Stimulated activated CD4-positive, alpha-beta T cell treated with anti-CD3 and anti-CD28 coated beads, Interleukin-15, amount 100 ng/mL, for 24 hours (primary cell): ENCODE measurements around the gene CHID1.

Experiments used
- DNase-seq: peaks from one replicate; pipeline ENCODE4 v3.0.0-alpha.2; 2020

The CHID1 gene

DNA sequence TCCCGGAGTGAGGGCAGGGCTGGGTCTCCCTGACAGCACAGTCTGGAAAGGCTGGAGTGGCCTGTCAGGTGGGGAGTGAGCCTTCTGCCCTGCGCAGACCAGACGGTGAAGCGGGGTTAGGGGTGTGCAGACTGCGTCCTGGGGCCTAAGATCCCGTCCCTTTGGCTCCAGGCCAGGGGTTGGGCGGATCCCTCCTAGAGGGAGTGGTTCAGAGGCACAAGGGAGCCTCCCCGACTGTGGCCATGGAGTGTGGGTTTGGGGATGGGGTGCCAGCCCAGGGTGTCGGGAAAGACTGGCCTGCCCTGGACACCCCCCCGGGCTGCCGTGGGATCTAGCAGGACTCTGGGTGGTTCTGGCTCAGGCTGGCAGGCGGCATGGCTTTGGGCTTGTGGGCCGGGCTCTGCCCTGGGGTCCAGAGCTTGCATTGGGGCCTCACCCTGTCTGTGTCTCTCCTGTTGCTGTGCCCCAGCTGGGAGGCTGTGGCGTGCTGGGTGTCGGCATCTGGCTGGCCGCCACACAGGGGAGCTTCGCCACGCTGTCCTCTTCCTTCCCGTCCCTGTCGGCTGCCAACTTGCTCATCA is 48.4 kb downstream of the CHID1 start:
- no peak for DNase-seq

DNA sequence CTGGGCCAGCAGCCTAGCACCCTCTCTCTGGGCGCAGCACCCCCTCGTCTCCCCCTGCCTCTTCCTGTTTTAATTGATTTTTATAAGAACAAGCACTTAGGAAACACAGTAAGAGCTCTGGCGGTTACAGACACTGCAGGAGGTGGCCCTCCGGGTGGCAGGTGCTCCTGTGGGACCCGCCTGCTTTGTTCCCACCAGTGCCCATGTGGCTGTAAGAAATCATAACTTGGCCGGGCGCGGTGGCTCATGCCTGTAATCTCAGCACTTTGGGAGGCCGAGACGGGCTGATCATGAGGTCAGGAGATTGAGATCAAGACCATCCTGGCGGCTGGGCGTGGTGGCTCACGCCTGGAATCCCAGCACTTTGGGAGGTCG is 49.5 kb downstream of the CHID1 start:
- DNase-seq, result no peak

DNA sequence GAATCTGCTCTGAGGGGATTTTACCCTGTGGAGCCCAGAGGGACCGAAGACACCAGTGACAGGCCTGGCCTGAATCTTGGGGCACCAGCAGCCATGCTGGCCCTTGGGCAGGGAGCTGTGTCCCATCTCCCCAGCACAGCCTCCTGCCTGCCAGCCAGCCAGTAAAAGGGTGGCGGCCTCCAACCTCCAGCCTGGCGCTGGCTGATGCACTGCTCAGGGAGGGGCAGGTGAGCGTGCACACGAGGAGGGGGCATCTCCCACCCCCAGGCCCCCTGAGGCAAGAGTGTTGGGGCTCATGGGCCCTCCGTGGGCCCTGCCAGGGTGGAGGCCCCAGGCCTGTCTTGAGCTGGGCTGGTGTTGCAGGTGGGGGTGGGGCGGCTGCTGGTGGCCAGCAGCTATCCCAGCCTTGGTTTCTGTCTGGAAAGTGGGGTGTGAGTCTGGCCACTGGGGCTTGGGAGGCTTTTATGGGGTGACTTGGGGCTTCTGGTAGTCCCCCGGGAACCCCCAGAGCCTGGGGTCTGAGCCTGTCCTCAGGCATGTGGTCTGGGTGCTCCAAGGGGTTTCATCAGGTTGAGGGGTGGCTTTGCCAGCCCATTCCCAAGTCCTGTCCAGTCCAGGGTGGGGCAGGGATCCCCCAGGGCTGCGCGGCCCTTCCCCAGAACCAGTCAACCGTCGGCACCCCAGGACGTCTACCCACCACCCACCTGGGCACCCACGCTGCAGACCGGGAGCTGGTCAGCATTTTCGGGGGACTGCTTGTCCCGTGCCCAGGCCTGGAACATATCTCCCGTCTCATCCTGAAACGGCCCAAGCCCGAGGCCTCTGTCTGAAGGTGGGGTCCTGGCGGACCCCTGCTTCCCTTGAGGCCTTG is 50.1 kb downstream of the CHID1 start:
- DNase-seq, result no peak

DNA sequence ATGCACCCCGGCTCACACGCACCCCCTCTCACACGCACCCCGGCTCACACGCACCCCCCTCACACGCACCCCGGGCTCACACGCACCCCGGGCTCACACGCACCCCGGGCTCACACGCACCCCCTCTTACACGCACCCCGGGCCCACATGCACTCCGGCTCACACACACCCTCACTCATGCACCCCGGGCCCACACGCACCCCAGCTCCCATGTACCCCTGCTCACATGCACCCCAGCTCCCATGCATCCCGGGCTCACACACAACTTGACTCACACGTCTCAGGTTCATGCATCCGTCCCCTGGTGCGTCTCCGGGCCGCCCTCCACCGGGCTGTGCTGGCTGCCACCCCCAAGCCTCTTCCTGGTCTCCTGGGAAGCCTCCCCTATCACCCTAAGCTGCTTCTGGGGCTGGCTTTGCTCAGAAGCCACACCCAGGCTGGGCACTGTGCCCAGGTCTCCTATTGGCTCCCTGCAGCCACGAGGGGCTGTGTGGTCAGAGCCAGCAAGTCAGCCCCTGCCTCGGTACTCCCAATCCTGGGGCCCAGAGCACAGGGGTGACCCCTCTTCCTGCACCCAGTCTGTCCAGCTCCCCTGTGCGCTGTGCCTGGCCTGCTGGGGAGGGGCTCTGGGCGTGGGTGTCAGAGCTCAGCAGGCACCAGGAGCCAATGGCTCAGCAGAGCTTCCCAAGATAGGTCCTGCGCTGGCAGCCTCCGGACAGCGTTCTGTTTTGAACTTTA is 51.0 kb downstream of the CHID1 start:
- DNase-seq, result no peak

DNA sequence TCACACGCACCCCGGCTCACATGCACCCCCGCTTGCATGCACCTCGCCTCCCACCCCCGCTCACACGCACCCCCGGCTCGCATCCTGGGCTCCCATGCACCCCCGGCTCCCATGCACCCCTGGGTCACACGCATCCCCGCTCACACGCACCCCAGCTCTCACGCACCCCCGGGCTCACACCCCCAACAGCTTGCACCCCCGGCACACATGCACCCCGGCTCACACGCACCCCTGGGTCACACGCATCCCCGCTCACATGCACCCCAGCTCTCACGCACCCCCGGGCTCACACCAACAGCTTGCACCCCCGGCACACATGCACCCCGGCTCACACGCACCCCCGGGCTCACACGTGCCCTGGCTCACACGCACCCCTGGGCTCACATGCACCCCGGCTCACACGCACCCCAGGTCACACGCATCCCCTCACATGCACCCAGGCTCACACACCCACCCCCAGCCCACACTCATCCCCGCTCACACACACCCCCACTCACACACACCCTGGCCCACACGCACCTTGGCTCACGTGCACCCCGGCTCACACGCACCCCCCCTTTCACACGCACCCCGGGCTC is 51.8 kb downstream of the CHID1 start:
- no peak for DNase-seq

DNA sequence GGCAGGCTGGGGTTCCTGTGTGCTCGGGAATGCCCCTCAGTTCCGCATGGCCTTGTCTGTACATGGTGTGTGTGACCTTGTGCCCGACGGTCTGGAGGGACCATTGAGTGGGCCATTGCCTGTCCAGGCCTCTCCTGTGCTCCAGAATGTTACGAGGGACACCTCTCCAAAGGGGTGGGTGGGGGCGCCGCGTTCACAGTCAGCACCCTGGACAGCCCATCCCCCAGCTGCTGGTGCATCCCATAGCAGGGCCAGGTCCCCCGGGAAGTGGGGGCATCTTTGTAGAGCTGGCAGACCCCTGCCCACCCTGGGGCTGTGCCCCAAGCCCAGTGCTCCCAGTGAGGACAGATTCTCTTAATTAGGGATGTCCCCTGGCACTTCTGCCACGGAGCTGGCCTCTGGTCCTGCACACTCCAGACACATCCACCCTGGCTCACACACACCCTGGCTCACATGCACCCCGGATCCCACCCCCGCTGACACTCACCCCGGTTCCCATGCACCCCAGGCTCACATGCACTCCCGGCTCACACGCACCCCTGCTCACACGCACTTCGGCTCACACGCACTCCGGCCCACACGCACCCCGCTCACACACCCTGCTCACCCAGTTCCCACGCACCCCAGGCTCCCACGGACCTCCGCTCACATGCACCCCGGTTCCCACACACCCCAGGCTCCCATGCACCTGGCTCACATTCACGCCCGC is 52.4 kb downstream of the CHID1 start:
- DNase-seq, result no peak

DNA sequence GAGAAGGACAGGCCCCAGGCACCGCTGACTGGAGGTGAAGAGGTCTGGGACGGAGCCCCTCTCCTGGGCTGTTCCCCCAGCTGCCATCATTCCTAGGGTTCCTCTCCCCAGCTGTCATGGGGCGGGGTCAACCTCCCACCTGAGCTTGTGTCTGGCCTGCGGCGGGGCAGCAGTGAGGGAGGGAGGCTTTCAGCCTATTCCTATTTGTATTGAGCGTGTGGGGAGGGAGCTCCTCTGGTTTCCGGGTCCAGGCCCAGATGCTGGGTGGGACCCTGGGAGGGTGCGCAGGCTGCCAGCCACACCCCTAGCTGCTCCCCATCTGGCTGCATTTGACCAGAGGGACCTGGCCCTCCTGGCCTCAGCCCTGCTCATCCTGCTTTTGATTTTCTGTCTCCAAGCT is 54.2 kb downstream of the CHID1 start:
- no peak for DNase-seq

DNA sequence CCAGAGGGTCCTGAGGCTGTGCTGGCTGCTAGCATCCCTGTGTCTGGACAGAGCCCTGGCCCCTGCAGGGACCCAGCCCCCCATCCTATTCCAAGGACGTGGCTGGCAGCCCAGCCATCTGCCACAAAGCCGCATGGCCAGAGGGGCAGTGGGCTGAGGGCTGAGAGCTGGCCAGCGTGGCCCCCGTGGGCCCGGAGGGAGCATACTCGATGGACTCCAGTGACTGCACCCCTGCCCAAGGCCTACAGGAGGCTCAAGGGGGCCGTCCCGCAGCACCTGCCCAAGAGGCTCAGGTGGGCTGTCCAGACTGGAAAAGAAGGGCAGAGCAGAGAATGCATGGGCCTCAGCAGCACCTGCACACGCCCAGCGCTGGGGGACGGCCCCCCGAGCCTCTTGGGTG is 54.8 kb downstream of the CHID1 start:
- DNase-seq, result no peak

DNA sequence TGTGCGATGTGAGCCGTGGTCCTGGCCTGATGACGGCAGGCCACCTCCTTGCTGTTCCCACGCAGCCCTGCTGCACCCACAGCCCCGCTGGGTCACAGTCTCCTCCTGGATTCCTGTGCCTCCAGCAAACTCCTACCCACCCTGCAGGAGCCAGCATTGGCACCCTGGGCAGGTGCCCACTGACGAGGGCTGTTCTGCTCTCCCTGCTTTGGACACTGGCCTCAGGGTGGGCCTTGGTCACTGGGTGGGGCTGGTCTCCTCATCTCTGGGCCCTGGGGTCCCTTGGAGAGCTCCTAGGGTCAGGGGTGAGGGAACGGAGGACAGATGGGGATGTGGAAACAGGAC is 55.3 kb downstream of the CHID1 start:
- DNase-seq, result no peak

DNA sequence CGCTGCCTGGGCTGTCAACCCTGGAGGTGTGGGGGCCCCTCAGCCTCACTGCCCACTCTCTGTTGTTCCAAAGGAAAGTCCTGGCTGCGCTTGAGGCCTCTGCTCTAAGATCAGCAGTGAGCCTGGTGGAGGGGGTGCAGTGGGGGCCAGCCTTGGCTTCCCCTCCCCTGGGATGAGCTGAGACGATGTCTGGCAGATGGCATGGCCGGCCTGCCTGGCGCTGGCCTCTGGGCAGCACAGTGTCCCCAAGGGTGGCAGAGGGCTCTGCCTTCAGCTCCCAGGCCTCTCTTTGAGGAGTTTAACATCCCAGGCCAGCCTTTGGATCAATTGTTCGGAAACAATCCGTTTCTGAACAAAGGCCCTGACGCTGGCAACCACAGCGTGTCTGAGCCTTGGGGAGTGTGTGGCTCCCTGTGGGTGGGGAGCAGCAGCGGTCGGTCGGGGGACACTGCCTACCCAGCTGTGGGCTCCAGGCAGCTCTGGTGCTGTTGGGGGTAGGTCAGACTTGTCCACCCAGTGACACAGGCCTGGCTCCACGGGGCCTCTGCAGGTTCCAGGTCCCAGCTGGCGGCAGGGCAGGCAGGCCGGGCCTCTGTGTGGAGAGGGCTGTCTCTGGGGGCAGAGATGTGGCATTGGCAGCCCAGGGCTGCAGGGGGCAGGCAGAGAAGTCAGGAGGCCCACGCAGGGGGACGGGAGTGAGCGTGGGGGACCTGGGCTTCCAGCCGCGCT is 55.8 kb downstream of the CHID1 start:
- no peak for DNase-seq

DNA sequence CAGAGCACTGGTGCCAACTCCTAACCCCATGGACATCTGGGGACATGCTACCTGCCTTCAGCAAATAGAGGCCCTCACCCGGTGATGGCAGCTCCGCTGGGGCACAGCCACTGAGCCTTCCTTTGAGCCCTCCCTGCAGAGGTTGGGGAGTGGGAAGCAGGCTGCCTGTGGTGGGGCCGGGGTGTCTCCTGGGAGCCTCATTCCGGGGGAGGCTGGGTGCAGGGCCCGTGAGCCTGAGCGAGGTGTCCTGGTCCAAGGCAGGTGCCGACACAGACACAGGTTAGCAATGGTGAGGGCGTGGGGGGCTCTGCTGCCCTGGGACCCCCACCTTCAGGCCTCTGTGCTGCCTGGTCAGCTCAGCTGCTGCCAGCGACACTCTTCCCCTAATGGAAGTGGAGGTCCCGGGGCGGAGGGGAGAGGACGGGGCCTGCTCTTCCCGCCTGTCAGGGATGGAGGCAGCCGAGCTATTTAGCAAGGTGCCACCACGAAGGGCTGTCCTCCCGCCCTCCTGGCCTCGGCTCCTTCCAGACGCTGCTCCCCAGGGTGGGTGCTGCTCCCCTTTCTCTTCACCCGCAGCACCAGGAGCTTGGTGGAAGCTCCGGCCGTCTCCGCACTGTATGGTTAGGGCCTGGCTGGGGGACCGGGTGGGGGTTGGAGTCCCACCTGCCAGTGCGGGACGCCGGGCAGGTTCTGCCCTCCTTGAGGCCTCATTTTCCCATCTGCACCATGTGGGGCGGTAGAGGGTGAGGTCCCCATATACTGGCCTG is 56.7 kb downstream of the CHID1 start:
- DNase-seq, result no peak

DNA sequence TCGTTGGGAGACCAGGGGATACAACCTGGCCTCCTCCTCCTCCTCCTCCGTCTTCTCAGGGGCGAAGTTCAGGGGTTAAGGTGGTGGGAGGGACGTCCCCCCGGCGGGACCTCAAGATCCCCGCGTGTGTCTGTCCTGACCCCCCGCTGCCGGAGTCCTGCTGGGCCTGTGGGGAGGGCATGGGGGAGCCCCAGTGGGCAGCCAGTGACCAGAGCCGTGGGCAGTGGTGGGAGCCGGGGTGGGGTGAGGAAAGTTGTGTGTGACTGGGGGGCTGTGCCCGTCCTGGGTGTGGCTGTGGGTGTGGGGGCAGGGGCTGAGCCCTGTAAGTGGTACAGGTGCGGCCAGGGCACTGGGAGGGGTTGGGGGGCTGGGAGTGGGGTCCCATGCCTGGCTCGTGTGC is 57.8 kb downstream of the CHID1 start:
- DNase-seq, result no peak

DNA sequence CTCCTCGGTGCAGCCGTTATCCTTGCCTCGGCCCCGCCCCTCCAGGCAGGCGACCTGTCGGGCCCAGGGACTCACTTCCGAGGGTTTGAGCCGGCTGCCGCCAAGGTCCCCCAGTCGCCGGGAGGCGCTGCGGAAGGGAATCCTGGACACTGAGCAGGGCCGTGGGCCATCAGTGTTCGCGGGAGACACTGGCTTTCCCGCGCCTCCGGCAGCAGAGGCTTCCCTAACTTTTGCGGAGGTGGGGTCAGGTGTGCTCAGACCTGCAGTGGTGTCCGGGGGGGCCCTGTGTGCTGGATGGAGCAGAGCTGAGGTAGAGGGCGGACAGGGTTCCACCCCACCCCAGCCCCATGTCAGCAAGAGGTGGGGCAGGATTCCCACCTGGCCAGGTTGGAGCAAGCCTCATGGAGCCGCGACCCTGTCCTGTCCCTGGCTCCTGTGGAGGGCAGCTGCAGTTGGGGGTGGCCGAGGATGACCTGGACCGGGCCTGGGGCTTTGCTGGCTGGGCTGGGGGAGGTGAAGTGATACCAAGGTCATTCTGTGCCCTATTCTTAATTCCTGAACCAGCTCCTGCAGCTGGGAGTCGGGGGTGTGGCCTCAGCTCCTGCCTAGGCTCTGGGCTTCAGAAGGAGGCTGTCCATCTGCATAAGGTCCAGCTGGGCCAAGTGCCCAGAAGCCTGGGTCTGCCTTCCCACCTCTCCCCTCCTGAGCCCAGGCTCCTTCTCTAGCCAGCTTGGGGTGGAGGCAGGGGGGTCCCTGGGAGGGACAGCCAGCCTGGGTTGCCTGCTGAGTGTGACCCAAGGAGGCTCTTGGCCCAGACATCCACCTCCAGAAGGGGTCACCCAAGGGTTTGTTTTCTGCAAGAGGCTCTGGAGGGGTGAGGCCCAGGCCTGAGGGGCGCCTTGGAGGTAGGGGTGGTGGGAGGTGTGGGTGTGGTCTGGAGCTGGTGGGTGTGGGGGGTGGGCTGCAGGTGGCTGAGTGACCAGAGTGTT is 59.5 kb downstream of the CHID1 start:
- no peak for DNase-seq

DNA sequence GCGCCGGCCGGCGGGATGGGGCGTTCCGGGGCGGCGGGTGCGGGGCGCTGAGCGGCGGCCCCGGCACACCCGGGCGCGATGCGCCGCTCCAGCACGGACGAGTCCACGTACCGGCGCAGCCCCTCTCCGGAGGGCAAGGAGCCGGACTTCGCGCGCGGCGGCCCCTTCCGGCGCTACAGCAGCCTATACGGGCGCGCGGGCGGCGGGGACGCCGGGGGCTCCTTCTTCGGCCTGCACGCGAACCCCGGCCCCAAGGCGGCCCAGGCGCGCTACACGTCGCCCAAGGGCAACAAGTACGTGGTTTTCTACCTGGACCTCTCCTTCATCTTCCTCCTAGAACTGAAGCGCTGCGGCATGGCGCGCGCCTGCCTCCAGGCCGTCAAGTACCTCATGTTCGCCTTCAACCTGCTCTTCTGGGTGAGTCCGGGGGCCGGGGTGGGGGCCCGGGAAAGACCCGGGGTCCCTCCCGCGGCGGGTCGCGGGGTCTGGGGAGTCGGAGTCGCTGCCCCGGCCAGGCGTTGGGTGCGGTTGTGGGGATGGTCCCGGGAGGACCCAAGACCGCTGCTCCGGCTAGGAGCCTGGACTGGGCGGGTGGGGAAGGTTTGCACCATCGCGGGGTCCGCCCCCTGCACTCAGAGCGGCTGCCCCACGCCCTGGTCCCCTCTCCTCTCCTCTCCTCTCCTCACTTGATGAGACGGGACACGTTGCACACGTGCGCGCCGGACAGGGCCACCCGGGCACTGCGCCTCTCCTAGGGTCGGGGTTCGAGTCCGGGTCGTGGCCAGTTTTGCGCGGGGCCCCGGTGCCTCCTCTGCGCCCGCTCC is 60.4 kb downstream of the CHID1 start:
- DNase-seq, result no peak

DNA sequence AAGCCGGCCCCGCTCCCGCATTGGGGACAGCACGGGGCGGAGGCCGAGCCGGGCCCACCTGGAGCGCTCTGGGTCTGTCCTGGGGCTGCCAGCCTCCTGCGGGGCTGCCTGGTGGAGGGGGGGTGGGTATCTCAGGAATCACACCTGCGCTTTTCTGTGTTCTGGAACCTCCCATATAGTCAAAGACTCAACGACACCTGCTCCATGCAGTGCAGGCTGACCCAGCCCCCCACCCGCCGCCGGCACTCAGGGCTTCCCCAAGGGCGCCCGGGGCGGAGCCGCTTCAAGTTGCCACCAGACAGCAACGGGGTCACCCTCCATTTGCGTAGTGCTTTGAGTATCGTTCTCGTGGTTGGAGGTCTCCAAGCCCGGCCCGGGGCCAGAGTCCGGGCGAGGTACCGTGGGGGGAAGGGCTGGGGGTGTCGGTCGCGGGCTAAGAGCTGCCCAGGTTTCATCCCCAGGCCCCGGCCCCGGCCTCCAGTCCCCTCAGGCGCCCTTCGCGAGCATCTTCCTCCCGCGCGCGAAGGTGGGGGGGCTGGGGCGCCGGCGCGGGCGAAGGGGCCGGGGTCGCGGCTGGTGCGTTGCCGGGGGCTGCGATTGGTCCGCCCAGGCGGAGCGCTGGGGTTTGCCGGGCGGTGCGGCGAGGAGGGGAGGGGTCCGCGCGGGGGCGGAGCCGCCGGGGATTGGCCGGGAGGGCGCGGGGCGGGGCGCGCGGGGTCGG is 61.3 kb downstream of the CHID1 start:
- DNase-seq, result peak; percentile 63

DNA sequence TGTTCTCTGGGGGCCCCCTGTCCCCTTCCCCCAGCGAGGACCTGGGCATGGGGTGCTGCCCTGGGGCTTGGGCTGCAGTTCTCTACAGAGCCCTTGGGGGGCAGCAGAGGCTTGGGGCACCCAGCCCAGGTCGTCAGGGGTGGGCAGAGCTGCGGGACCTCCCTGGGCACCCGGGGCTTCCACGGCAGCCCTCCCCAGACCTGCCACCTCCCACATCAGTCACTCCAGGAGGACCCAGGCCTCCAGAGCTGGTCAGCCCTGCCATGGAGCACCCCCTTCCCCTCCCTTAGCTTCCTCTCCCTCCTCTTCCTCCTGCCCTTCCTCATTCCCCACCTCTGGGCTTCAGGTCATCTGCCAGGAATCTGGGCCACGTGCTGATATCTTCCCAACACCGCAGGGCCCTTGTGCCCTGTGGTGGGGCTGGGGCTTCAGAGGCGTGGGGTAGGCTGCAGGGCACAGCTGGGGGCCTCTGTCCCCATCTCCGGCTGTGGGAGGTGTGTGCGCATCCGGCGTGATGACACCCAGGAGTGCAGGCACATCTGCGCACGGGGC is 62.2 kb downstream of the CHID1 start:
- DNase-seq, result peak; percentile 77

DNA sequence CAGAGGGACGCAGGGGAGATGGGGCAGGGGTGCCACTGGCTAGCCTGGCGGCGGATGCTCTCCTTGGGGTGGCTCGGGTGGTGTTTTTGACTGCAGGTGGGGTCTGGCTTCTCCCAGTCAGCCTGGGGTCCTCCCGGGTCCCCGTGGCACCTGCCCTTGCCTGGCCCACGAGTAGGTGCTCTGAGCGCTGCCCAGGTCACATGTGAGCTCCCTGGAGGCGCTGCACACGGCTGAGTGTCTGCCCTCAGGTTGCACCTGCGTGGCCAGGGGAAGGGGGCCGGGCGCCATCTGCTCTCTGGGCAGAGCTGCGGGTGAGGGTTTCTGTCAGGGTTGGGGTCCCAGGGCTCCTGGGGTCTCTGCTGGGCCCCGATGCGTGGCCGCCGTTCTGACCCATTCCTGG is 62.7 kb downstream of the CHID1 start:
- no peak for DNase-seq

DNA sequence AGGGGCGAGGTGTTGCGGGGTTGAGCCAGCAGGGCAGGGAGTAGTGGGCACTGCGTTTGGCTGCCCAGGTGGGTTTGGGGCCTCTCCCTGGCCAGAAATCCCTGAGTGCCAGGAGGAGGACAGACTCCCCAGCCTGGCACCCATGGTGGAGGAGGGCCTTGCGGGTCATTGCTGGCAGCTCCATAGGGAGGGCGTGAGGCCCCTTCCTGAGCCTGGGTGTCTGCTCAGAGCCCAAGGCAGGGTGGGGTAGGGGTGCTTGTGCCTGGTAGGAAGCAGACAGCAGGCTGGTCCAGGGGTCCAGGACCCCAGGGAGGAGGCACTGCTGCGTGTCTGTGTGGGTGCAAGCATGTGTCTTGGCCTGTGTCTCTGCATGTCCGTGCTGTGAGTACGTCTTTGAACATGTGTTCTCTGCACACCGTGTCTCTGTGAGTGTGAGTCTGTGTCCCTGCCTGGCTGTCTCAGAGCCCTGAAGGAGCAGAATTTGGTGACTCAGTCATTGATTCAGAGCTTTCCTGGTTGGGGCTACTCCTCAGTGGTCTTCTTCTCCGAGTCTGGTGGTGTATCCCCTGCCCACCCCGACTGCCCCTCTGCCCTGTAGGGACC is 64.0 kb downstream of the CHID1 start:
- DNase-seq, result no peak
